GM19025 (cell line): ENCODE measurements around the gene MXD3.

ENCODE experiments used
- ATAC-seq: cut with Tn5 transposase; IDR thresholded peaks from one replicate; pipeline ENCODE4 v1.9.1; 2021; ENCODE audit warnings: mild to moderate bottlenecking, low read depth, moderate library complexity; ENCODE audit not compliant: unreplicated experiment

The MXD3 gene

GRCh38 chr5:177327539-177328522, 16.1 kb upstream of the MXD3 start:
- no peak for ATAC-seq

GRCh38 chr5:177325868-177326381, 14.2 kb upstream of the MXD3 start:
- no peak for ATAC-seq

- no peak for ATAC-seq
These were observed 9.2 kb upstream of the MXD3 start for GRCh38 chr5:177320879-177321278.

GRCh38 chr5:177319913-177320588, 8.4 kb upstream of the MXD3 start:
- ATAC-seq = no peak

- ATAC-seq = no peak
These were observed 6.3 kb upstream of the MXD3 start for GRCh38 chr5:177317959-177318377.

- ATAC-seq = no peak
These were observed 4.3 kb upstream of the MXD3 start for GRCh38 chr5:177316005-177316404.

GRCh38 chr5:177315411-177315810, 3.7 kb upstream of the MXD3 start:
- ATAC-seq = no peak

- ATAC-seq = no peak
These were observed 3.0 kb upstream of the MXD3 start for GRCh38 chr5:177314376-177315342.

- ATAC-seq = no peak
These were observed 2.0 kb upstream of the MXD3 start for GRCh38 chr5:177313561-177314259.

- ATAC-seq = no peak
These were observed 1.0 kb upstream of the MXD3 start for GRCh38 chr5:177312649-177313181.

- ATAC-seq = no peak
These were observed 341 bp downstream of the MXD3 start for GRCh38 chr5:177311392-177311722.

GRCh38 chr5:177310757-177311391, 824 bp downstream of the MXD3 start:
- no peak for ATAC-seq

- ATAC-seq = no peak
These were observed 1.4 kb downstream of the MXD3 start for GRCh38 chr5:177310332-177310731.

GRCh38 chr5:177309351-177310191, 2.1 kb downstream of the MXD3 start:
- ATAC-seq = no peak

- ATAC-seq = no peak
These were observed 3.0 kb downstream of the MXD3 start for GRCh38 chr5:177308740-177309139.

GRCh38 chr5:177307544-177308363, 3.9 kb downstream of the MXD3 start:
- ATAC-seq = no peak
